Measurements from ENCODE around the gene CTBP1. TPM values are rescaled to one million over a fixed set of nuclear protein-coding genes. Genes with fewer than 3 reads are reported as not detected.

The CTBP1 gene
- total and polyA plus RNA-seq, 2 donors (not counting 1 experiment from before 2014, with no cell fraction given): 212 to 343 TPM

DNA sequence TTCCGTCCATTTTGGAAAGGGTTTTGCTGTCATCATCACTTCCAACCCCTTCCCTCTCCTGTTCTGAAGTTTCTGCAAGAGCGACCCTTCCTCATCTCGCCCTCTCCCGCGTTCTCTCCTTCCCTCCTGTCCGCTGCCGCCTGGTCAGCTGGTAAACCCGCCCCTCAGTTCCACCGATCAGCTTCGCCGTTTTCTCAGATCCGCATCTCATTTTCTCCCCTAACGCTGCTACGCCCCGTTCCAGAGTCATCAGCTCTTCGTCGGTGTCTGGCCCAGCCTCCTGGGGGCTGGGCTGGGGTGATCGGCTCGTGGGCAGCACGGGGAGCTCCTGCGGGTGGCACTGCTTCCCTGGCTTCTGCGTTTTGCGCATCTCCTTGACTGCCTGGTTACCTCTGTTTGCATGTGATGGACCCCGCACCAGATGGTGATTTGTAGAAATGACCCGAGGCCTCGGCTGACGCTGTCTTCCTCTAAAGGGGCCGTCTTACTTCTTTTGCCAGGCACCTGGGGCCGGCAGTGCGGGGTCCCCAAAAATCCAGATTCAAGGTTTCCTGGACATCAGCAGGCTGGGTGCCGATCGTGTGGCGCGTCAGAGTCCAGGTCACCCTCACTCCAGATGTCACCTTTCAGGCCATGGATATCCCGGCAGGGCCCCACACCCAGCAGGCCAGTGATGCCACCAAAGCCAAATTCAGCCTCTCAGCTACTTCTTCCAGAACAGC lies 13.4 kb downstream of the CTBP1 start:
- H3K36me3 ChIP-seq (replicated peaks in 1 of 2; ENCODE audit: control extremely low read depth in 1 of 2, control insufficient read depth in 1 of 2, extremely low read depth in 1 of 2, insufficient read depth in 2 of 2, low read length in 1 of 2): peaks cover 0 to 77% of the 10 kb centered on the region in 2 experiments
- Mint-ChIP-seq H3K27ac (no peak overlapping the region), H3K9me3 (ENCODE audit: insufficient read depth) (no peaks in the 10 kb centered on the region), H3K27me3 (no peaks in the 10 kb centered on the region), H3K4me3 (no peak overlapping the region), H3K4me1 (no peaks in the 10 kb centered on the region)
- intact Hi-C loops (cut with micrococcal nuclease): no loop called here
- no peak for TF ChIP-seq EZH2 (IDR thresholded peaks at IDR 0.05; ENCODE audit: borderline replicate concordance, insufficient read depth, low read depth, low read length, poor library complexity, severe bottlenecking)
- TF ChIP-seq, protein P1, sequence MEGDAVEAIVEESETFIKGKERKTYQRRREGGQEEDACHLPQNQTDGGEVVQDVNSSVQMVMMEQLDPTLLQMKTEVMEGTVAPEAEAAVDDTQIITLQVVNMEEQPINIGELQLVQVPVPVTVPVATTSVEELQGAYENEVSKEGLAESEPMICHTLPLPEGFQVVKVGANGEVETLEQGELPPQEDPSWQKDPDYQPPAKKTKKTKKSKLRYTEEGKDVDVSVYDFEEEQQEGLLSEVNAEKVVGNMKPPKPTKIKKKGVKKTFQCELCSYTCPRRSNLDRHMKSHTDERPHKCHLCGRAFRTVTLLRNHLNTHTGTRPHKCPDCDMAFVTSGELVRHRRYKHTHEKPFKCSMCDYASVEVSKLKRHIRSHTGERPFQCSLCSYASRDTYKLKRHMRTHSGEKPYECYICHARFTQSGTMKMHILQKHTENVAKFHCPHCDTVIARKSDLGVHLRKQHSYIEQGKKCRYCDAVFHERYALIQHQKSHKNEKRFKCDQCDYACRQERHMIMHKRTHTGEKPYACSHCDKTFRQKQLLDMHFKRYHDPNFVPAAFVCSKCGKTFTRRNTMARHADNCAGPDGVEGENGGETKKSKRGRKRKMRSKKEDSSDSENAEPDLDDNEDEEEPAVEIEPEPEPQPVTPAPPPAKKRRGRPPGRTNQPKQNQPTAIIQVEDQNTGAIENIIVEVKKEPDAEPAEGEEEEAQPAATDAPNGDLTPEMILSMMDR (IDR thresholded peaks at IDR 0.05): no peak
- peaks cover 79% of the 10 kb centered on the region for H3K79me2 ChIP-seq (ENCODE audit: control insufficient read depth, insufficient read depth, low read length)
- peaks cover 98% of the 10 kb centered on the region for H4K20me1 ChIP-seq (ENCODE audit: control insufficient read depth, insufficient read depth, low read length, poor library complexity, severe bottlenecking)
- H3K4me1 ChIP-seq (ENCODE audit: control insufficient read depth in 2 of 2, insufficient read depth in 2 of 2, low read length in 2 of 2): no peaks in the 10 kb centered on the region
- no peak overlapping the region for H3K4me3 ChIP-seq (ENCODE audit: control extremely low read depth in 1 of 5, extremely low read depth in 1 of 5, insufficient read depth in 1 of 5, low read depth in 2 of 5, low read length in 4 of 5)
- WGBS (ENCODE audit: insufficient coverage): over 99% methylated on average over 33 of the region's 35 CpGs
- no peak for ATAC-seq (ENCODE audit: low read depth)
- POLR2A ChIA-PET: no interaction called here
- H3K4me2 ChIP-seq (replicated peaks; ENCODE audit: low read depth, low read length, poor library complexity, severe bottlenecking): no peak overlapping the region
- DNase-seq: no peak
- H2AFZ ChIP-seq (ENCODE audit: insufficient read depth, low read depth, low read length, poor library complexity, severe bottlenecking): no peak overlapping the region
- H3K9me3 ChIP-seq (ENCODE audit: control extremely low read depth in 1 of 3, control insufficient read depth in 2 of 3, insufficient read depth in 1 of 3, low read length in 2 of 3): no peaks in the 10 kb centered on the region
- CTCF ChIA-PET: interaction anchor here (1.7 kb wide), 1 partner anchor 68 kb away, joined by 5 read pairs; no protein-coding TSS in a partner anchor
- no peaks in the 10 kb centered on the region for H3K27me3 ChIP-seq (replicated peaks in 1 of 4; ENCODE audit: control extremely low read depth in 1 of 4, control insufficient read depth in 3 of 4, insufficient read depth in 4 of 4, low read length in 3 of 4)
- H3K27ac ChIP-seq (ENCODE audit: low read length in 2 of 2): no peak overlapping the region
- no peak overlapping the region for H3K9ac ChIP-seq (ENCODE audit: low read length)

DNA sequence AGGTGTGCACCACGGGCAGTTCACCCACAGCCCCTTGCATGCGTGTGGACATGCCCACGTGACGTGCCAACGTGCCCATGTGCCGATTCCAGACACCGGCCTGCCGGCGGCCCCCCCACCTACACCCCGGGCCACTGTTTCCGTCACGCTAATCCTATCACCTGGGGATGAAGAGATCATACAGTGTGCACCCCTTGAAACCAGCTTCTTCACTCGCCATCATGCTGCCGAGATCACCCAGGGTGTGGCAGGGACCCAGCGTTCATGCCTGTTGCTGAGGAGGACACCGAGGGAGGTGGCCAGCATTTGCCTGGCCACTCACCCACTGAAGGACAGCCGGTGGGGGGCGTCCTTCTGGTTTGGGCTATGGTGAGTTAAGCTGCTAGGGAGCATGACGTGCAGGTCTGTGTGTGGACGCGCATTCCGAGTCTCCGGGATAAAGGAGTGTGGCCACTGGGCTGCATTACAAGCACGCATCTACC lies 14.1 kb downstream of the CTBP1 start:
- H3K27ac ChIP-seq (ENCODE audit: low read length in 2 of 2): no peak overlapping the region
- H3K9me3 ChIP-seq (ENCODE audit: control extremely low read depth in 1 of 3, control insufficient read depth in 2 of 3, insufficient read depth in 1 of 3, low read length in 2 of 3): no peaks in the 10 kb centered on the region
- H3K9ac ChIP-seq (ENCODE audit: low read length): no peak overlapping the region
- no peak for ATAC-seq (ENCODE audit: low read depth)
- WGBS (ENCODE audit: insufficient coverage): 98% methylated on average over 24 of the region's 24 CpGs
- H3K27me3 Mint-ChIP-seq: no peaks in the 10 kb centered on the region
- no peak overlapping the region for H3K27ac Mint-ChIP-seq
- H2AFZ ChIP-seq (ENCODE audit: insufficient read depth, low read depth, low read length, poor library complexity, severe bottlenecking): no peak overlapping the region
- H3K79me2 ChIP-seq (ENCODE audit: control insufficient read depth, insufficient read depth, low read length): peaks cover 82% of the 10 kb centered on the region
- no peaks in the 10 kb centered on the region for H3K9me3 Mint-ChIP-seq (ENCODE audit: insufficient read depth)
- POLR2A ChIA-PET: no interaction called here
- H4K20me1 ChIP-seq (ENCODE audit: control insufficient read depth, insufficient read depth, low read length, poor library complexity, severe bottlenecking): peaks cover 98% of the 10 kb centered on the region
- H3K4me3 ChIP-seq (ENCODE audit: control extremely low read depth in 1 of 5, extremely low read depth in 1 of 5, insufficient read depth in 1 of 5, low read depth in 2 of 5, low read length in 4 of 5): no peak overlapping the region
- no peak overlapping the region for H3K4me3 Mint-ChIP-seq
- TF ChIP-seq, protein P1 (IDR thresholded peaks at IDR 0.05): no peak
- TF ChIP-seq EZH2 (IDR thresholded peaks at IDR 0.05; ENCODE audit: borderline replicate concordance, insufficient read depth, low read depth, low read length, poor library complexity, severe bottlenecking): no peak
- H3K4me1 ChIP-seq (ENCODE audit: control insufficient read depth in 2 of 2, insufficient read depth in 2 of 2, low read length in 2 of 2): no peaks in the 10 kb centered on the region
- intact Hi-C loops (cut with micrococcal nuclease): no loop called here
- H3K27me3 ChIP-seq (replicated peaks in 1 of 4; ENCODE audit: control extremely low read depth in 1 of 4, control insufficient read depth in 3 of 4, insufficient read depth in 4 of 4, low read length in 3 of 4): no peaks in the 10 kb centered on the region
- H3K36me3 ChIP-seq (replicated peaks in 1 of 2; ENCODE audit: control extremely low read depth in 1 of 2, control insufficient read depth in 1 of 2, extremely low read depth in 1 of 2, insufficient read depth in 2 of 2, low read length in 1 of 2): peaks cover 0 to 81% of the 10 kb centered on the region in 2 experiments
- H3K4me1 Mint-ChIP-seq: no peaks in the 10 kb centered on the region
- DNase-seq: no peak
- CTCF ChIA-PET: interaction anchor here (1.7 kb wide), 1 partner anchor 67 kb away, joined by 5 read pairs; no protein-coding TSS in a partner anchor
- H3K4me2 ChIP-seq (replicated peaks; ENCODE audit: low read depth, low read length, poor library complexity, severe bottlenecking): no peak overlapping the region
